A673 (cell line): ENCODE measurements around the gene PDE4B. TPM values are rescaled to one million over a fixed set of nuclear protein-coding genes. Genes with fewer than 3 reads are reported as not detected.
"Not testable (repeated sequence)": the region's sequence is repeated elsewhere in the genome, so short reads cannot be mapped to it uniquely, and the experiment has no call there.

ENCODE experiments used
- BruUV-seq: library from RNA; stranded (reverse); fragments of 400-500 nt; replicated peaks from 2 replicates; lab custom pipeline; 2021; lab: Mats Ljungman, UMichigan
- CTCF ChIA-PET: fragments of 300-600 bp; sonication (Branson Sonifier 250); formaldehyde crosslinking; loops from one replicate; lab custom pipeline; 2022; ENCODE audit warnings: antibody characterized with exemption; lab: Charles Lee
- POLR2A ChIA-PET: fragments of 300-600 bp; sonication (Branson Sonifier 250); formaldehyde crosslinking; loops from one replicate; lab custom pipeline; 2022; ENCODE audit warnings: antibody characterized with exemption; ENCODE audit not compliant: low non-redundant PET; lab: Charles Lee
- DNase-seq: peaks from one replicate; pipeline ENCODE4 v3.0.0-alpha.2; 2015; ENCODE audit warnings: low spot score
- H3K27ac ChIP-seq: fragments of 200-600 bp; sonication (generic); 2 replicates; pipeline ENCODE4 v1.5.1; 2016; ENCODE audit warnings: mixed run types, low read depth, mild to moderate bottlenecking, mixed read lengths, antibody characterized with exemption, low read length; ENCODE audit not compliant: poor library complexity, severe bottlenecking
- H3K27me3 ChIP-seq: fragments of 200-600 bp; sonication (generic); replicated peaks from 2 replicates; pipeline ENCODE4 v1.6.1; 2017; ENCODE audit warnings: mixed run types, low read depth, mild to moderate bottlenecking, mixed read lengths, antibody characterized with exemption, low read length; ENCODE audit not compliant: insufficient read depth, poor library complexity
- H3K36me3 ChIP-seq: fragments of 200-600 bp; sonication (generic); 2 replicates; pipeline ENCODE4 v1.6.1; 2016; ENCODE audit warnings: mixed run types, mild to moderate bottlenecking, mixed read lengths, antibody characterized with exemption, low read length; ENCODE audit not compliant: insufficient read depth, poor library complexity, severe bottlenecking
- H3K4me1 ChIP-seq: fragments of 200-600 bp; sonication (generic); 2 replicates; pipeline ENCODE4 v1.6.1; 2017; ENCODE audit warnings: mixed run types, mild to moderate bottlenecking, mixed read lengths, antibody characterized with exemption, low read length; ENCODE audit not compliant: insufficient read depth, poor library complexity, severe bottlenecking
- H3K4me3 ChIP-seq: fragments of 200-600 bp; sonication (generic); 2 replicates; pipeline ENCODE4 v1.5.1; 2016; ENCODE audit warnings: low read depth, mixed run types, mild to moderate bottlenecking, mixed read lengths, low read length; ENCODE audit not compliant: poor library complexity, severe bottlenecking
- H3K9me3 ChIP-seq: fragments of 200-600 bp; sonication (generic); 2 replicates; pipeline ENCODE4 v1.6.1; 2016; ENCODE audit warnings: mixed run types, low read depth, mild to moderate bottlenecking, mixed read lengths, antibody characterized with exemption, low read length; ENCODE audit not compliant: poor library complexity, severe bottlenecking
- CTCF ChIP-seq: fragments of 300-800, 200-600 bp; sonication (generic); conservative IDR thresholded peaks from 2 replicates; pipeline ENCODE4 v1.5.1; 2017; ENCODE audit warnings: low read depth, mild to moderate bottlenecking, antibody characterized with exemption, low read length, moderate library complexity, mixed read lengths
- EZH2 ChIP-seq: fragments of 200-600 bp; sonication (generic); IDR thresholded peaks from 2 replicates; pipeline ENCODE4 v1.6.1; 2017; ENCODE audit warnings: borderline replicate concordance, low read depth, mild to moderate bottlenecking, mixed read lengths, antibody characterized with exemption, low read length; ENCODE audit not compliant: poor library complexity, severe bottlenecking
- intact Hi-C: fragments of 100-400 bp; cut with micrococcal nuclease; formaldehyde crosslinking; loops from one replicate; pipeline ENCODE4 v1.10.0; 2022; ENCODE audit not compliant: unreplicated experiment
- total RNA-seq: library from RNA; stranded (reverse); gene quantifications from 2 replicates; pipeline ENCODE4 v1.2.3, GENCODE V29; 2021

PDE4B gene
- total RNA-seq, 1 experiment from 2014 or later: 20.0 TPM

- no peaks in the 10 kb centered on the region for H3K4me1 ChIP-seq
- CTCF ChIA-PET: no interaction called here
- no peak for DNase-seq
- H3K27me3 ChIP-seq: no peaks in the 10 kb centered on the region
- H3K9me3 ChIP-seq: no peaks in the 10 kb centered on the region
- no peak overlapping the region for H3K27ac ChIP-seq
- no TSS peak for BruUV-seq
- no peaks in the 10 kb centered on the region for H3K36me3 ChIP-seq
- no peak overlapping the region for H3K4me3 ChIP-seq
- intact Hi-C loops: no loop called here
- TF ChIP-seq EZH2 (no peak), CTCF (no peak)
- POLR2A ChIA-PET: no interaction called here
Measured at GRCh38 chr1:66058558-66058957, 265.9 kb downstream of the PDE4B start.

GRCh38 chr1:66067219-66067618 lies 274.5 kb downstream of the PDE4B start:
- BruUV-seq, H3K27ac ChIP-seq: not testable (repeated sequence)
- peaks cover 10% of the 10 kb centered on the region for H3K4me1 ChIP-seq

GRCh38 chr1:66069976-66070876 lies 277.5 kb downstream of the PDE4B start:
- no peaks in the 10 kb centered on the region for H3K9me3 ChIP-seq
- no peak for DNase-seq
- no TSS peak for BruUV-seq

More at GRCh38 chr1:66067219-66067618, 274.5 kb downstream of the PDE4B start:
- DNase-seq, H3K4me3 ChIP-seq, H3K9me3 ChIP-seq, intact Hi-C loops, POLR2A ChIA-PET, H3K36me3 ChIP-seq, CTCF ChIA-PET, H3K27me3 ChIP-seq: not testable (repeated sequence)

More at GRCh38 chr1:66069976-66070876, 277.5 kb downstream of the PDE4B start:
- ChIA-PET POLR2A (no interaction called here), CTCF (no interaction called here)
- no peaks in the 10 kb centered on the region for H3K27me3 ChIP-seq
- H3K27ac ChIP-seq: no peak overlapping the region
- H3K4me1 ChIP-seq: peaks cover 10% of the 10 kb centered on the region
- TF ChIP-seq CTCF (no peak), EZH2 (no peak)
- intact Hi-C loops: no loop called here
- no peaks in the 10 kb centered on the region for H3K36me3 ChIP-seq
- H3K4me3 ChIP-seq: no peak overlapping the region
